GM13977 (cell line): ENCODE results near the gene VPS13C.

ENCODE experiments used
- DNase-seq: peaks from one replicate; pipeline ENCODE4 v3.0.0; 2012; ENCODE audit warnings: low spot score
- CTCF ChIP-seq: IDR thresholded peaks from 2 replicates; pipeline ENCODE4 v1.5.1; 2012; ENCODE audit warnings: mild to moderate bottlenecking, control low read depth; ENCODE audit not compliant: insufficient read depth; ENCODE audit errors: extremely low read depth, missing control alignments
- in situ Hi-C: fragments of 300-500 bp; cut with MboI; formaldehyde crosslinking; loops from one replicate; pipeline ENCODE4 v1.12.0; 2022; ENCODE audit warnings: low sequenced_read_pairs, low pct_unique_long_range_greater_than_20kb, mixed read lengths, inconsistent platforms; ENCODE audit not compliant: unreplicated experiment

Gene VPS13C

DNA sequence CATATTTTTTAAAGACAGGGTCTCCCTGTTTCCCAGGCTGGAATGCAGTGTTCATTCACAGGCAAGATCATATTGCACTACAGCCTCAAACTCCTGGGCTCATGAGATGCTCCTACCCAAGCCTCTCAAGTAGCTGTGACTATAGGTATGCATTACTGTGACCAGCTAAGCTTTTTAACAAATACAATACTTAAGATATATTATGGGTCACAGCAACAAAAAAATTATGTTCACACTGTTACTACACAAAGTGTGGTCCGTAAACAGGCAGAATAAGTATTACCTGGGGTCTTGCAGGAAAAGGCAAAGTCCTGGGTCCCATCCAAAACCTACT, 152.5 kb downstream of the VPS13C start:
- no peak for TF ChIP-seq CTCF
- no peak for DNase-seq
- in situ Hi-C loops, result no loop called here

GRCh38 chr15:61906961-61907752, 153.1 kb downstream of the VPS13C start:
- no peak for DNase-seq
- in situ Hi-C loops, result no loop called here
- no peak for TF ChIP-seq CTCF

DNA sequence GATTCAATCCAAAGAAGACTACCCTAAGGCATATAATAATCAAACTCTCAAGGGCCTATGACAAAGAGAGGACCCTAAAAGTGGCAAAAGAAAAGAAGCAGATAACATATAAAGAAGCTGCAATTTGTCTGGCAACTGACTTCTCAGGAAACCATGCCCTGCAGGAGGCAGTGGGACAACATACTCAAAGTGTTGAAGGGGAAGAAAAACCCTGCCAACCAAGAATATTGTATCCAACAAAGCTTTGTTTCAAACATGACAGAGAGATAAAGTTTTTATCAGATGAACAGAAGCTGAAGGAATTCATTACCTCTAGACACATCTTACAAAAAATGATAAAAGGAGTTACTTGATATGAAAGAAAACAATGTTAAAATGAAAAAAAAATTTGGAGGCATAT, 167.1 kb downstream of the VPS13C start:
- in situ Hi-C loops, result no loop called here
- DNase-seq, result no peak
- no peak for TF ChIP-seq CTCF

DNA sequence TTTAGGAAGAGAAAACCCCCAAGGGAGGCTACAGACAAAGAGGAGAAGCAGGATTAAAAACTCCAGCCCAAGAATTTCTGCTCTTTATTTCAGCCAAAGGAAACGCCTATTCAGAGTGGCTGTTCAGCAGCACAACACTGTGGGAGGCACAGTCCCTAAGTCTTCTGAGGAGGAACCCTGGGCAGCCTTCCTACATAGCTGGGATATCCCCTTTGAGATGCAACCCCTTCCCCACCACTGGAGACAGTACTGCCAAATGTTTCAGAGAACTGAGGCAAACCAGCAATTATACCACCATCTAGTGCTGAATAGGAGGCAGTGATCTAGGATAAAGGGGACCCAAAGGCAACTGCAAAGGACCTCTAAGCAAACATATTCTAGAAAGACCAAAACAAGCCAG, 168.1 kb downstream of the VPS13C start:
- in situ Hi-C loops, result no loop called here
- no peak for DNase-seq
- no peak for TF ChIP-seq CTCF

DNA sequence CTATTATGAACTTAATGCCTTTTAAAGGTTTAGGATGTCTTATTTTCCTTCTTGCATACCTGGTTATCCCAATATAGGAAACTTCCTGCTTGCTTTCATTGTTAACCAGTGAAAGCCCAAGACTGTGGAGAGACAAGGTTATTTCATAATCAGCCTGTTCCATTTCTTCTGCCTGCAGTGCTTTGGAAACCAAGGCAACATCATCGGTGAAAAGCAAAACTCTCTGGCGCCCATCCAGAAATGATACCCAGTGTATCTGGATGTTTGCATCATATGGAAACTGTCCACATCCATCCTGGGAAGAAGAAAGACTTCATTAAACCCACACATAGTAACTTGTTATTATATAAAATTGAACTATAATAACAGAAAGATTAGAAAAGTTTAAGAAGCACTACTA, 170.1 kb downstream of the VPS13C start:
- in situ Hi-C loops, result no loop called here
- TF ChIP-seq CTCF, result no peak
- no peak for DNase-seq

- no peak for TF ChIP-seq CTCF
- DNase-seq, result no peak
- in situ Hi-C loops, result no loop called here
Observed at GRCh38 chr15:61889706-61890105, 170.5 kb downstream of the VPS13C start.
